Embryonic facial prominence (tissue), 1 donor: Measurements from ENCODE around the gene VAV2.

ENCODE experiments used
- DNase-seq: peaks from one replicate; pipeline ENCODE4 v3.0.0-alpha.2; 2016; ENCODE audit errors: extremely low spot score

Gene VAV2

GRCh38 chr9:133980864-133981588 is 11.1 kb downstream of the VAV2 start:
- no peak for DNase-seq

GRCh38 chr9:133979921-133980863 is 11.9 kb downstream of the VAV2 start:
- DNase-seq: no peak

- DNase-seq: no peak
Measured at GRCh38 chr9:133979273-133979920, 12.7 kb downstream of the VAV2 start.

GRCh38 chr9:133978899-133979272 is 13.2 kb downstream of the VAV2 start:
- no peak for DNase-seq

- no peak for DNase-seq
Measured at GRCh38 chr9:133978226-133978898, 13.8 kb downstream of the VAV2 start.

- no peak for DNase-seq
Measured at GRCh38 chr9:133977421-133978201, 14.5 kb downstream of the VAV2 start.

GRCh38 chr9:133976887-133977286 is 15.2 kb downstream of the VAV2 start:
- DNase-seq: no peak

- no peak for DNase-seq
Measured at GRCh38 chr9:133976191-133976861, 15.8 kb downstream of the VAV2 start.

- DNase-seq: no peak
Measured at GRCh38 chr9:133975511-133975910, 16.6 kb downstream of the VAV2 start.

GRCh38 chr9:133974631-133975341 is 17.3 kb downstream of the VAV2 start:
- DNase-seq: no peak

GRCh38 chr9:133973791-133974630 is 18.1 kb downstream of the VAV2 start:
- no peak for DNase-seq

GRCh38 chr9:133973111-133973790 is 18.9 kb downstream of the VAV2 start:
- no peak for DNase-seq

GRCh38 chr9:133971981-133972941 is 19.9 kb downstream of the VAV2 start:
- no peak for DNase-seq

GRCh38 chr9:133971121-133971951 is 20.8 kb downstream of the VAV2 start:
- DNase-seq: no peak

GRCh38 chr9:133970581-133971058 is 21.5 kb downstream of the VAV2 start:
- DNase-seq: no peak
